MM.1S (cell line): ENCODE data around the gene ZNF564.

ENCODE experiments used
- DNase-seq: peaks from one replicate; pipeline ENCODE4 v3.0.0-alpha.2; 2015
- H2AFZ ChIP-seq: fragments of 300-600 bp; sonication (generic); 2 replicates; pipeline ENCODE4 v1.6.0; 2016; ENCODE audit warnings: antibody characterized with exemption, low read length
- H3F3A ChIP-seq: fragments of 300-600 bp; sonication (generic); 2 replicates; pipeline ENCODE4 v1.6.1; 2016; ENCODE audit warnings: mild to moderate bottlenecking, antibody characterized with exemption, low read length, moderate library complexity, mixed read lengths; ENCODE audit not compliant: insufficient read depth
- H3K27ac ChIP-seq: fragments of 300-600 bp; sonication (generic); 2 replicates; pipeline ENCODE4 v1.5.1; 2016; ENCODE audit warnings: mild to moderate bottlenecking, low read length
- H3K27me3 ChIP-seq: fragments of 300-600 bp; sonication (generic); replicated peaks from 2 replicates; pipeline ENCODE4 v1.6.0; 2016; ENCODE audit warnings: low read length; ENCODE audit not compliant: insufficient read depth
- H3K36me3 ChIP-seq: fragments of 300-600 bp; sonication (generic); replicated peaks from 2 replicates; pipeline ENCODE4 v1.6.1; 2016; ENCODE audit warnings: mild to moderate bottlenecking, low read length, mixed read lengths; ENCODE audit not compliant: insufficient read depth
- H3K4me1 ChIP-seq: fragments of 300-600 bp; sonication (generic); 2 replicates; pipeline ENCODE4 v1.6.1; 2016; ENCODE audit warnings: low read length, mixed read lengths
- H3K4me2 ChIP-seq: fragments of 300-600 bp; sonication (generic); 2 replicates; pipeline ENCODE4 v1.6.0; 2016; ENCODE audit warnings: low read depth, low read length
- H3K4me3 ChIP-seq: fragments of 300-600 bp; sonication (generic); 2 replicates; pipeline ENCODE4 v1.5.1; 2016; ENCODE audit warnings: low read length, mixed read lengths
- H3K79me2 ChIP-seq: fragments of 300-600 bp; sonication (generic); 2 replicates; pipeline ENCODE4 v1.6.1; 2016; ENCODE audit warnings: mixed run types, low read length, mixed read lengths
- H3K9ac ChIP-seq: fragments of 300-600 bp; sonication (generic); 2 replicates; pipeline ENCODE4 v1.6.1; 2016; ENCODE audit warnings: low read length, mixed read lengths
- H3K9me2 ChIP-seq: fragments of 300-600 bp; sonication (generic); replicated peaks from 2 replicates; pipeline ENCODE4 v1.6.1; 2016; ENCODE audit warnings: mild to moderate bottlenecking, low read length, mixed read lengths; ENCODE audit not compliant: insufficient read depth
- H3K9me3 ChIP-seq: fragments of 300-600 bp; sonication (generic); replicated peaks from 2 replicates; pipeline ENCODE4 v1.6.1; 2016; ENCODE audit warnings: mild to moderate bottlenecking, low read length, mixed read lengths; ENCODE audit not compliant: insufficient read depth
- H4K20me1 ChIP-seq: fragments of 300-600 bp; sonication (generic); 2 replicates; pipeline ENCODE4 v1.6.1; 2016; ENCODE audit warnings: mild to moderate bottlenecking, low read length, moderate library complexity, mixed read lengths; ENCODE audit not compliant: insufficient read depth
- EZH2 ChIP-seq: fragments of 300-600 bp; sonication (generic); optimal IDR thresholded peaks from 2 replicates; pipeline ENCODE3; 2017; ENCODE audit warnings: low read depth, mild to moderate bottlenecking, antibody characterized with exemption, low read length, mixed read lengths
- EZH2phosphoT487 ChIP-seq: fragments of 300-600 bp; sonication (generic); IDR thresholded peaks from 2 replicates; pipeline ENCODE4 v1.6.1; 2018; ENCODE audit warnings: antibody characterized with exemption, low read length
- TF ChIP-seq, protein P1 (sequence below): fragments of 300-600 bp; sonication (generic); IDR thresholded peaks from 2 replicates; pipeline ENCODE4 v1.5.1; 2016; ENCODE audit warnings: antibody characterized with exemption, low read length, mixed read lengths

Gene ZNF564

DNA sequence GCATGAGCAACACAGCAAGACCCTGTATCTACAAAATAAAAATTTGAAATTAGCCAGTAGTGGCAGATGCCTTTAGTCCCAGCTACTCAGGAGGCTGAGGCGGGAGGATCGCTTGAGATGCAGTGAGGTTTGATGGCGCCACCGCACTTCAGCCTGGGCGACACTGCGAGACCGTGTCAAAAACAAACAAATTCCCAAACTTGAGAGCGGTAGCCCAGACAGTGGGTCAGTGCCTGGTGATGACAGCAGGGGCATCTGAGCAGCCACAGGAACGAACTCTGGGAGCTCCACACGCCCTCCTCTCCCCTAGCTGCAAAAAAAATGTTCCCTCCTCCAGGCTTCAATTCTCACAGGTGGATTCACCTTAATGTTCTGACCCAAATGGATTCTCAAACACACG lies 45.2 kb upstream of the ZNF564 start:
- Histone ChIP-seq H3F3A (no peaks in the 10 kb centered on the region), H3K27ac (no peak overlapping the region), H3K4me2 (no peak overlapping the region), H3K27me3 (no peaks in the 10 kb centered on the region), H2AFZ (no peak overlapping the region), H3K79me2 (peaks cover 10% of the 10 kb centered on the region; the same call in 1 of the 2 replicates), H3K36me3 (no peaks in the 10 kb centered on the region), H3K4me1 (no peaks in the 10 kb centered on the region), H3K4me3 (no peak overlapping the region), H3K9ac (no peak overlapping the region), H4K20me1 (no peaks in the 10 kb centered on the region), H3K9me2 (no peaks in the 10 kb centered on the region), H3K9me3 (no peaks in the 10 kb centered on the region)
- DNase-seq = no peak
- no peak for TF ChIP-seq EZH2
- no peak for TF ChIP-seq EZH2phosphoT487
- TF ChIP-seq, protein P1, sequence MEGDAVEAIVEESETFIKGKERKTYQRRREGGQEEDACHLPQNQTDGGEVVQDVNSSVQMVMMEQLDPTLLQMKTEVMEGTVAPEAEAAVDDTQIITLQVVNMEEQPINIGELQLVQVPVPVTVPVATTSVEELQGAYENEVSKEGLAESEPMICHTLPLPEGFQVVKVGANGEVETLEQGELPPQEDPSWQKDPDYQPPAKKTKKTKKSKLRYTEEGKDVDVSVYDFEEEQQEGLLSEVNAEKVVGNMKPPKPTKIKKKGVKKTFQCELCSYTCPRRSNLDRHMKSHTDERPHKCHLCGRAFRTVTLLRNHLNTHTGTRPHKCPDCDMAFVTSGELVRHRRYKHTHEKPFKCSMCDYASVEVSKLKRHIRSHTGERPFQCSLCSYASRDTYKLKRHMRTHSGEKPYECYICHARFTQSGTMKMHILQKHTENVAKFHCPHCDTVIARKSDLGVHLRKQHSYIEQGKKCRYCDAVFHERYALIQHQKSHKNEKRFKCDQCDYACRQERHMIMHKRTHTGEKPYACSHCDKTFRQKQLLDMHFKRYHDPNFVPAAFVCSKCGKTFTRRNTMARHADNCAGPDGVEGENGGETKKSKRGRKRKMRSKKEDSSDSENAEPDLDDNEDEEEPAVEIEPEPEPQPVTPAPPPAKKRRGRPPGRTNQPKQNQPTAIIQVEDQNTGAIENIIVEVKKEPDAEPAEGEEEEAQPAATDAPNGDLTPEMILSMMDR = no peak

DNA sequence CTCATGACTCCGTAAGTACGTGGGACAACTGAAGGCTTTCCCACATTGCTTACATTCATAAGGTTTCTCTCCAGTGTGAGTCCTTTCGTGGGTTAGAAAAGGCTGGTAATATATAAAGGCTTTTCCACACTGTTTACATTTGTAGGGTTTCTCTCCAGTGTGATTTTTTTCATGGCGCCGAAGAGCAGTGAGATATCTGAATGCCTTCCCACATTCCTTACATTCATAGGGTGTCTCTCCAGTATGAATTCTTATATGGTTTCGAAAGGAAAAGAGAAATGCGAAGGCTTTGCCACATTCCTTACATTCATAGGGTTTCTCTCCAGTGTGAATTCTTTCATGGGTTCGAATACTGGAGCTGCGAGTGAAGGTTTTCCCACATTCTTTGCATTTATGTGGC lies 29.8 kb upstream of the ZNF564 start:
- H2AFZ ChIP-seq = no peak overlapping the region
- H3K36me3 ChIP-seq = peaks cover 17% of the 10 kb centered on the region
- no peak overlapping the region for H3K27ac ChIP-seq
- H3K27me3 ChIP-seq = no peaks in the 10 kb centered on the region
- H3F3A ChIP-seq = no peaks in the 10 kb centered on the region
- no peak overlapping the region for H3K4me3 ChIP-seq
- H3K4me1 ChIP-seq = no peaks in the 10 kb centered on the region
- H3K9ac ChIP-seq = no peak overlapping the region
- no peaks in the 10 kb centered on the region for H4K20me1 ChIP-seq
- no peaks in the 10 kb centered on the region for H3K79me2 ChIP-seq
- H3K9me2 ChIP-seq = no peaks in the 10 kb centered on the region
- no peak for DNase-seq
- TF ChIP-seq, protein P1 = no peak
- H3K4me2 ChIP-seq = no peak overlapping the region
- H3K9me3 ChIP-seq = no peaks in the 10 kb centered on the region

DNA sequence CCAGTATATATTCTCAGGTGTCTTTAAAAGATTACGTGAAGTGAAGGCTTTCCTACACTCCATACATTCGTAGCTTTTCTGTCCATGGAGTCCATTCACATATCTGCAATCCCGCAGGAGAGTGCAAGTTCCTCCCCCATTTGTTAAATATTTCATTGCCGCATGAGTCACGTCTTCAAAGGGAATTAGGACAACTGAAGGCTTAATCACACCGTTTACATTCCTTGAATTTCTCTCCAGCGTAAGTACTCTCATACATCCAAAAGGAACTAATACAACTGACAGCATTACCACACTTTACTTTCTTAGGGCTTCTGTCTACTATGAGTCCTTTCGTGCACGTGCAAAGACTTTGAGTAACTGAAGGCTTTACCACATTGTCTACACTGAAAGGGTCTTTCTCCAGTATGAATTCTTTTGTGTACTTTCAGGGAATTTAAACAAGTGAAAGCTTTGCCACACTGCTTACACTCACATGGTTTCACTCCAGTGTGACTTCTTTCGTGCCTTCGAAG lies 29.0 kb upstream of the ZNF564 start:
- H3K36me3 ChIP-seq = peaks cover 17% of the 10 kb centered on the region

More for the DNA sequence above, 29.0 kb upstream of the ZNF564 start:
- no peak overlapping the region for H2AFZ ChIP-seq
- no peaks in the 10 kb centered on the region for H3F3A ChIP-seq
- no peak for DNase-seq
- no peak overlapping the region for H3K4me2 ChIP-seq
- H3K4me1 ChIP-seq = 0 out of 2 replicates have a peak, but pooled peaks cover 2% of the 10 kb centered on the region
- no peak overlapping the region for H3K27ac ChIP-seq
- H3K9me2 ChIP-seq = no peaks in the 10 kb centered on the region
- no peaks in the 10 kb centered on the region for H3K27me3 ChIP-seq
- H3K9me3 ChIP-seq = no peaks in the 10 kb centered on the region
- H4K20me1 ChIP-seq = no peaks in the 10 kb centered on the region
- no peak overlapping the region for H3K4me3 ChIP-seq
- TF ChIP-seq EZH2phosphoT487 (no peak), EZH2 (no peak)
- TF ChIP-seq, protein P1 = no peak
- H3K9ac ChIP-seq = no peak overlapping the region
- H3K79me2 ChIP-seq = no peaks in the 10 kb centered on the region
